ENCODE measurements around the gene KRT74. TPM values are rescaled to one million over a fixed set of nuclear protein-coding genes. Genes with fewer than 3 reads are reported as not detected.

Gene KRT74
- total RNA-seq, 1 experiment from 2014 or later: not detected

DNA sequence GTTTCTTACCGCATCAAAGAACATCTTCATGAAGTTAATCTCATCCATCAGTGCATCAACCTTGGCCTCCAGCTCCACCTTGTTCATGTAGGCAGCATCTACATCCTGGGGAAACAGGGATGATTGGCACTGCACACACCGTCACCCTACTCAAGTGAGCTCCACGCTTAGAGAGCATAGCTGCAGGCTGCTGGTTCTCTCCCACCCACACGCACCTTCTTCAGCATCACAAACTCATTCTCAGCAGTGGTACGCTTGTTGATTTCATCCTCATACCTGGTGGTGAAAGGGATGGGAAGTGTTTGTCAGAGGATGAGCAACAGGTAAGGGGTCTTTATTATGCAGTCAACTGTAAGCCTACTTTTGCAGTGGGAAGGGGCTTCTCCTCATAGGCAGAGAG, 55.8 kb downstream of the KRT74 start:
- ChIA-PET POLR2A (no interaction called here), CTCF (no interaction called here)
- ATAC-seq (no peak), DNase-seq (ENCODE audit: low spot score) (no peak)
- H3K4me3 Mint-ChIP-seq: no peak overlapping the region
- H3K36me3 Mint-ChIP-seq: no peaks in the 10 kb centered on the region
- no peak for TF ChIP-seq ZNF219 (CRISPR knock-in tag; IDR thresholded peaks at IDR 0.05; ENCODE audit: borderline replicate concordance)
- no peak for TF ChIP-seq CBFB (CRISPR knock-in tag; IDR thresholded peaks at IDR 0.05; ENCODE audit: low read depth)
- TF ChIP-seq, protein P1, sequence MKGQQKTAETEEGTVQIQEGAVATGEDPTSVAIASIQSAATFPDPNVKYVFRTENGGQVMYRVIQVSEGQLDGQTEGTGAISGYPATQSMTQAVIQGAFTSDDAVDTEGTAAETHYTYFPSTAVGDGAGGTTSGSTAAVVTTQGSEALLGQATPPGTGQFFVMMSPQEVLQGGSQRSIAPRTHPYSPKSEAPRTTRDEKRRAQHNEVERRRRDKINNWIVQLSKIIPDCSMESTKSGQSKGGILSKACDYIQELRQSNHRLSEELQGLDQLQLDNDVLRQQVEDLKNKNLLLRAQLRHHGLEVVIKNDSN (CRISPR knock-in tag; IDR thresholded peaks at IDR 0.05): no peak
- TF ChIP-seq, protein P2, sequence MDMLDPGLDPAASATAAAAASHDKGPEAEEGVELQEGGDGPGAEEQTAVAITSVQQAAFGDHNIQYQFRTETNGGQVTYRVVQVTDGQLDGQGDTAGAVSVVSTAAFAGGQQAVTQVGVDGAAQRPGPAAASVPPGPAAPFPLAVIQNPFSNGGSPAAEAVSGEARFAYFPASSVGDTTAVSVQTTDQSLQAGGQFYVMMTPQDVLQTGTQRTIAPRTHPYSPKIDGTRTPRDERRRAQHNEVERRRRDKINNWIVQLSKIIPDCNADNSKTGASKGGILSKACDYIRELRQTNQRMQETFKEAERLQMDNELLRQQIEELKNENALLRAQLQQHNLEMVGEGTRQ (CRISPR knock-in tag; IDR thresholded peaks at IDR 0.05): no peak
- TF ChIP-seq, protein P3, sequence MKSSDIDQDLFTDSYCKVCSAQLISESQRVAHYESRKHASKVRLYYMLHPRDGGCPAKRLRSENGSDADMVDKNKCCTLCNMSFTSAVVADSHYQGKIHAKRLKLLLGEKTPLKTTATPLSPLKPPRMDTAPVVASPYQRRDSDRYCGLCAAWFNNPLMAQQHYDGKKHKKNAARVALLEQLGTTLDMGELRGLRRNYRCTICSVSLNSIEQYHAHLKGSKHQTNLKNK (CRISPR knock-in tag; IDR thresholded peaks at IDR 0.05): no peak
- no peak for TF ChIP-seq TEAD4 (CRISPR knock-in tag; IDR thresholded peaks at IDR 0.05)
- TF ChIP-seq, protein P4, sequence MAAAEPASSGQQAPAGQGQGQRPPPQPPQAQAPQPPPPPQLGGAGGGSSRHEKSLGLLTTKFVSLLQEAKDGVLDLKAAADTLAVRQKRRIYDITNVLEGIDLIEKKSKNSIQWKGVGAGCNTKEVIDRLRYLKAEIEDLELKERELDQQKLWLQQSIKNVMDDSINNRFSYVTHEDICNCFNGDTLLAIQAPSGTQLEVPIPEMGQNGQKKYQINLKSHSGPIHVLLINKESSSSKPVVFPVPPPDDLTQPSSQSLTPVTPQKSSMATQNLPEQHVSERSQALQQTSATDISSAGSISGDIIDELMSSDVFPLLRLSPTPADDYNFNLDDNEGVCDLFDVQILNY (CRISPR knock-in tag; IDR thresholded peaks at IDR 0.05): no peak
- no peak for TF ChIP-seq SOX15 (CRISPR knock-in tag; IDR thresholded peaks at IDR 0.05)
- H3K27ac Mint-ChIP-seq: no peak overlapping the region
- H3K4me1 Mint-ChIP-seq: peaks cover 7% of the 10 kb centered on the region
- no peaks in the 10 kb centered on the region for H3K9me3 Mint-ChIP-seq
- no peaks in the 10 kb centered on the region for H3K27me3 Mint-ChIP-seq (ENCODE audit: low read depth)

DNA sequence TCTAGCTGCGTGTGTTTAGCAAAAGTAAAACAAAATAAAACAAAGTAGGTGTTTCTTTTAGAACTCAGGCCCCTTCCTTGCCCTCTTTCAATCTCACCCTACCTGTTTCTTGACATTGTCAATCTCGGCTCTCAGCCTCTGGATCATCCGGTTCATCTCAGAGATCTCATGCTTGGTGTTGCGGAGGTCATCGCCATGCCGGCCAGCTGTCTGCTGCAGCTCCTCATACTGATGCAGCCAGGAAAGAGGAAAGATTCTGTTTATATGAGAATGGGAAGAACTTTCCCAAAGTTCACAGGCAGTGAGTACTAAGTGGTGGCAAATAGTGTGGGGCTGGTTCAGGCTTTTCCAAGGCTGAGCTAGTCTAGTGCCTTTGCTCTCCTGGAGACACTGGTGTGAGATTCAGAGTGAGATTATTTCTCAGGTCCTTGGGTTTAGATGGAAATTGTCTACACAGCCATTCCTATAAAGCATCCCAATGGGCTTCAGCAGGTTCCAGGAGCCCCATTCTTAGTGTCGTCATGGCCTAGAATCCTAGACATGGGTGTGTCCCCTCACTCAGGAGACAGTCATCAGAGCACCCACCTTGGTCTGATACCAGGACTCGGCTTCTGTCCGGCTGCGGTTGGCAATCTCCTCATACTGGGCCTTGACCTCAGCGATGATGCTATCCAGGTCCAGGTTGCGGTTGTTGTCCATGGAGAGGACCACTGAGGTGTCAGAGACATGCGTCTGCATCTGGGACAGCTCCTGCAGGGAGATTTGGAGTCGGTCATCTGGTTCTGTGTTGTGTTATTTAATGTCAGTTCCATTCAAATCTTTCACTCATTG, 56.4 kb downstream of the KRT74 start:
- Mint-ChIP-seq H3K9me3 (no peaks in the 10 kb centered on the region), H3K27me3 (ENCODE audit: low read depth) (no peaks in the 10 kb centered on the region), H3K4me1 (peaks cover 7% of the 10 kb centered on the region), H3K36me3 (no peaks in the 10 kb centered on the region), H3K27ac (no peak overlapping the region), H3K4me3 (no peak overlapping the region)
- ATAC-seq (no peak), DNase-seq (ENCODE audit: low spot score) (no peak)
- TF ChIP-seq ZNF219 (CRISPR knock-in tag; IDR thresholded peaks at IDR 0.05; ENCODE audit: borderline replicate concordance) (no peak), ZNF423 (CRISPR knock-in tag; IDR thresholded peaks at IDR 0.05) (no peak), PRRX2 (CRISPR knock-in tag; IDR thresholded peaks at IDR 0.05) (no peak), TEAD1 (CRISPR knock-in tag; IDR thresholded peaks at IDR 0.05) (no peak), ZNF232 (CRISPR knock-in tag; IDR thresholded peaks at IDR 0.05) (no peak), SMAD3 (CRISPR knock-in tag; IDR thresholded peaks at IDR 0.05; ENCODE audit: borderline replicate concordance) (no peak), ATF1 (CRISPR knock-in tag; IDR thresholded peaks at IDR 0.05) (no peak), CREM (CRISPR knock-in tag; IDR thresholded peaks at IDR 0.05) (no peak), ETV6 (CRISPR knock-in tag; IDR thresholded peaks at IDR 0.05) (no peak)
- TF ChIP-seq, protein P1 (CRISPR knock-in tag; IDR thresholded peaks at IDR 0.05): no peak
- TF ChIP-seq, protein P5, sequence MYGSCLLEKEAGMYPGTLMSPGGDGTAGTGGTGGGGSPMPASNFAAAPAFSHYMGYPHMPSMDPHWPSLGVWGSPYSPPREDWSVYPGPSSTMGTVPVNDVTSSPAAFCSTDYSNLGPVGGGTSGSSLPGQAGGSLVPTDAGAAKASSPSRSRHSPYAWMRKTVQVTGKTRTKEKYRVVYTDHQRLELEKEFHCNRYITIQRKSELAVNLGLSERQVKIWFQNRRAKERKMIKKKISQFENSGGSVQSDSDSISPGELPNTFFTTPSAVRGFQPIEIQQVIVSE (CRISPR knock-in tag; IDR thresholded peaks at IDR 0.05; ENCODE audit: borderline replicate concordance): no peak
- TF ChIP-seq, protein P4 (CRISPR knock-in tag; IDR thresholded peaks at IDR 0.05): no peak
- TF ChIP-seq, protein P6, sequence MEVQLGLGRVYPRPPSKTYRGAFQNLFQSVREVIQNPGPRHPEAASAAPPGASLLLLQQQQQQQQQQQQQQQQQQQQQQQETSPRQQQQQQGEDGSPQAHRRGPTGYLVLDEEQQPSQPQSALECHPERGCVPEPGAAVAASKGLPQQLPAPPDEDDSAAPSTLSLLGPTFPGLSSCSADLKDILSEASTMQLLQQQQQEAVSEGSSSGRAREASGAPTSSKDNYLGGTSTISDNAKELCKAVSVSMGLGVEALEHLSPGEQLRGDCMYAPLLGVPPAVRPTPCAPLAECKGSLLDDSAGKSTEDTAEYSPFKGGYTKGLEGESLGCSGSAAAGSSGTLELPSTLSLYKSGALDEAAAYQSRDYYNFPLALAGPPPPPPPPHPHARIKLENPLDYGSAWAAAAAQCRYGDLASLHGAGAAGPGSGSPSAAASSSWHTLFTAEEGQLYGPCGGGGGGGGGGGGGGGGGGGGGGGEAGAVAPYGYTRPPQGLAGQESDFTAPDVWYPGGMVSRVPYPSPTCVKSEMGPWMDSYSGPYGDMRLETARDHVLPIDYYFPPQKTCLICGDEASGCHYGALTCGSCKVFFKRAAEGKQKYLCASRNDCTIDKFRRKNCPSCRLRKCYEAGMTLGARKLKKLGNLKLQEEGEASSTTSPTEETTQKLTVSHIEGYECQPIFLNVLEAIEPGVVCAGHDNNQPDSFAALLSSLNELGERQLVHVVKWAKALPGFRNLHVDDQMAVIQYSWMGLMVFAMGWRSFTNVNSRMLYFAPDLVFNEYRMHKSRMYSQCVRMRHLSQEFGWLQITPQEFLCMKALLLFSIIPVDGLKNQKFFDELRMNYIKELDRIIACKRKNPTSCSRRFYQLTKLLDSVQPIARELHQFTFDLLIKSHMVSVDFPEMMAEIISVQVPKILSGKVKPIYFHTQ (CRISPR knock-in tag; IDR thresholded peaks at IDR 0.05): no peak
- ChIA-PET CTCF (interaction anchor here (1.0 to 3.6 kb wide), 2 partner anchors 89 to 121 kb away, joined by 3 to 13 read pairs; no protein-coding TSS in a partner anchor), POLR2A (no interaction called here)
